HG03025 (cell line): ENCODE data around the gene TBP.
"Not testable (repeated sequence)": the region's sequence is repeated elsewhere in the genome, so short reads cannot be mapped to it uniquely, and the experiment has no call there.

Experiments used
- ATAC-seq: cut with Tn5 transposase; IDR thresholded peaks from one replicate; pipeline ENCODE4 v1.9.1; 2021; ENCODE audit warnings: mild to moderate bottlenecking, moderate library complexity; ENCODE audit not compliant: unreplicated experiment, low FRiP score

The TBP gene

GRCh38 chr6:170597278-170597677 lies 43.1 kb downstream of the TBP start:
- no peak for ATAC-seq

GRCh38 chr6:170605574-170606259 lies 51.5 kb downstream of the TBP start:
- no peak for ATAC-seq

GRCh38 chr6:170609225-170609624 lies 55.1 kb downstream of the TBP start:
- not testable (repeated sequence) for ATAC-seq

GRCh38 chr6:170612256-170612804 lies 58.2 kb downstream of the TBP start:
- peak; percentile 75 for ATAC-seq

GRCh38 chr6:170616020-170616554 lies 61.9 kb downstream of the TBP start:
- not testable (repeated sequence) for ATAC-seq
